ENCODE data around the gene GPX6. TPM values are rescaled to one million over a fixed set of nuclear protein-coding genes. Genes with fewer than 3 reads are reported as not detected.
"Not testable (repeated sequence)": the region's sequence is repeated elsewhere in the genome, so short reads cannot be mapped to it uniquely, and the experiment has no call there.

Gene GPX6
- total RNA-seq: not detected

DNA sequence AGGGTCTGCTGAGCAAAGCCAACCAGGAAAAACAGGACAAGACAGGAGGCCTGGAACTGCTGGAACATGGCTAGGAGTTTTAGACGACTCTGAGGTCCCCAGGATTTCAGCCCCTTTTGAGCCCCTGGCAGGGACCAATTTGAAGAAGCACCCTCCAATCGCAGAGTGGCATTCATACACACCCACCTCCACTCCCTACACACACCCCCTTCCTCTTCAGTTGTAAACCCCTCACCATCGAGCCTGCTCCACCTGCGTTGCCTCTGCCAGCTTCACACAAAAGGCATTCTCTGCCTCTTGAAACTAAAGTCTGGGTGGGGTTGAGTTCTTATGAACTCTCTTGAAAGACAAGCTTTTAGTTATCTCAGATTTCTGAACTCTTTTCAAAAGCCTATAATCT, at the start of gene GPX6:
Gene GPX6, minus strand, starts transcription at position 118 of the 400 bp plus-strand sequence. Its CDS starts 50 bp downstream, at position 68.
- no peak for DNase-seq

DNA sequence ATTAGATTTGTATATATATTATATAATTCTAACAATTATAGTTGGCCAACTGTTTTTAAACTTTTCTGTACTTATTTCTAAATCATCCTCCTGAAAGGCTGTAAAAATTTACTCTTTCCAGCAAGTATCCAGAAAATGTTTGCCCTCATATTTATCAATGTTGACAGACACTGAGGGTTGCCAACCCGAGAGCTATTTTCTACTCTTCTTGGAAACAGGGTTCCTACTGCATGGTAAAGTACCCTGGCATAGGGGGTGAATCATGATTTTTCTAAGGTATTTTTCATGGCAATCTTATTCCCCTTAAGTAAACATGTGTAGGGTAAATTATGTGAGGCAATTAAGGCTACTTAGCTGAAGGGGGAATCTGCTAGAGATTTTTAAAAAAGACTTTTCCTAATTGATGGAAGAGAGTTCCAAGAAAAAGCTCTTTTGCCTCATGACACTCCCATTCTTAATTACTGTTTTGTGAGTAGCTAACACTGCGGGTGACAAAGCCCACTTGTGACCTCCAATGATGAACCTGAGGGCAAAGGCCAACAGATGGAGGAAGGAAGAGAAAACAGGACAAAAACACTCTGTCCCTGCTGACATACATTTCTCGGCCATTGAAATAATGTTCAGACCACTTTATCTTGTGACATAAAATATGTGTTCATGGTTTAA, 48.0 kb upstream of the GPX6 start:
- DNase-seq: no peak

- DNase-seq: peak; percentile 25
Measured at GRCh38 chr6:28558629-28559028, 43.0 kb upstream of the GPX6 start.

GRCh38 chr6:28555136-28555535, 39.5 kb upstream of the GPX6 start:
- DNase-seq: no peak

DNA sequence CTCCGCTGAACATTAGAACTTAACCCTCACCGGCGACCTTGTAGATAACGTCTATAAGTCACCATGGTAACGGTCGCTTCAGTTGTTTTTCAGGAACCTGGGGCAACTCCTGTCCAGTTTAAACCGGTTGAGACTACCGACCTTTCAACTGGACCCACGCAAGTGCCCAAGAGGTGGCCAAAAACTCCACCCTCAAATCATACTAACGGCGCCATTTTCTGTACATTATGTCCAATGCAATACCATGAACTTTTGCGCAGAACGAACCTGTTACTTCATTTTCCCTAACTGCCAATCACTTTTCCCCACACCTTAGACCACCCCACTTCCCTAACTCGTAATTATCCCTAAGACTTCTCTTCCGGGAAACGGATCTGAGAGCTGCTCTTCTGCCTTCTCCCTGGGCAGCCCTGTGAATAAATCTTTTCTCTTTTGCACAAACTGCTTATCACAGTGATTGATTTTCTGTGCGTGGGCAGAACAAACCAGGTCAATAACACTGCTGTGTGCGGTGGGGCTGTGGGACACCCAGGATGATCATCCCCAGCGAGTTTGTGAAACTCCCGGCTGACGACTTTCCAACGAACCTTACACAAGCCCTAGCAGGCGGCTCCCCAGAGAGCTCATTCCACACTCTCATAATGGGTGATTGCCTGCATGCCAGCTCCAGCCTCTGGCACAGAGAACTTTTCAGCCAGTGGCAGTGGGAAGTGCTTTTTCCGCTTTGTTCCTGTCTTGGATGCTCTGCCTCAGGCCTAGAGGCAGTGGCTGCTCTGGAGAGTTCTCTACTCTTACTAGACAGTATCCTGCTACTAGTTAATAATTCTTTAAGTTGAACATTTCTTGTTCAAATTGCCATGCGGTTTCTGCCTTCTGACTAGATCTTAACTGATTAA, 38.6 kb upstream of the GPX6 start:
- no peak for DNase-seq

- no peak for DNase-seq
Measured at GRCh38 chr6:28553384-28553985, 37.9 kb upstream of the GPX6 start.

- no peak for DNase-seq
Measured at GRCh38 chr6:28551891-28552666, 36.5 kb upstream of the GPX6 start.

DNA sequence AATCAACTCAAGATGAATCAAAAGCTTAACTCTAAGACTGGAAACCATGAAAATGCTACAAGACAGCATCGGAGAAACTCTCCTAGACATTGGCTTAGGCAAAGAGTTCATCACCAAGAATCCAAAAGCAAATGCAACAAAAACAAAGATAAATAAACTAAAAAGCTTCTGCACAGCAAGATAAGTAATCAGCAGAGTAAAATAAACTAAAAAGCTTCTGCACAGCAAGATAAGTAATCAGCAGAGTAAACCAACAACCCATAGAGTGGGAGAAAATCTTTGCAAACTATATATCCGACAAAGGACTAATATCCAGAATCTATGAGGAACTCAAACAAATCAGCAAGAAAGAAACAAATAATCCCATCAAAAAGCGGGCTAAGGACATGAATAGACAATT, 31.4 kb upstream of the GPX6 start:
- DNase-seq: not testable (repeated sequence)

GRCh38 chr6:28545955-28546354, 30.4 kb upstream of the GPX6 start:
- DNase-seq: no peak

DNA sequence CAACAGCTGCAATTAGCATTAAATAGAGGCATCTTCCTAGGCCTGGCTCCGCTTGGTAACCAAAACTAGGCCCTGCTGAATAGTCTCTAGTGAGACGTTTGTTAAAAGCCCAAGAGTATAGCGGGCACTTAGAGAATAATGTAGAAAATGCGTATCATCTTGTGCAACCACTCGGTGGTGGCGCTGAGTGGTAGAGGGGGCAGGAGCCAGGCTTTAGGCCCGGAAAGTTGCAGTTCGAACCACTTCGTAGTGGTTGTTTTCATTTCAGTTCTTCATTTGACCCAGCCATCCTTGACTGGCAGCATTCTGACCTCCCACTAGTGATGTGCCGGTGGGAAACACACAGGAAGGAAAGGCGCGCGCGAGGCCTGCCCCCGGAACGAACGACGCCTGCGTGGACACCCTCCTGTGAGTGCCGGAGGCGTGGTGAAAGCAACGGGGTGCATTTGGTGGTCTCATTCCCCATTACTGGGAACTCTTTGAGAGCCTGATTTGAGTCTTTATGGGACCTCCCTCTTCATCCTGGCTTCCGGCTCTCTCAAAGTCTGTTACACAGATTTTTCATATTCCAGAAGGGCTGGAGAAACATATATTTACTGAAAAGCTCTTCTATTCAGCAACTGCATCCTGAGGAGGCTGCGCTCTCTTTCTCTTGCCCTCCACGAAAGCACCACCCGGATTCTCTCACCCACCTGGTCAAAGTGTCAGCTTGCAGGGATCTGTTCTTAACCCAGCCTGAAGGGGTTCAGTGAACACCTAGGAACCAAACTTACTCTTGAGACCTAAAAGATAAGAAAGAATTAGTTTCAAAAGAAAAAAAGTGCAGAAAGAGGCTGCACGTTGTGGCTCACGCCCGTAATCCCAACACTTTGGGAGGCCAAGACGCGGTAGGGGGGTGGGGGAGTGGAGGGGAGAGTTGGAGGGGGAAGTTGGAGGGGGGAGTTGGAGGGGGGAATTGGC, 28.3 kb upstream of the GPX6 start:
- peak; percentile 74 for DNase-seq

DNA sequence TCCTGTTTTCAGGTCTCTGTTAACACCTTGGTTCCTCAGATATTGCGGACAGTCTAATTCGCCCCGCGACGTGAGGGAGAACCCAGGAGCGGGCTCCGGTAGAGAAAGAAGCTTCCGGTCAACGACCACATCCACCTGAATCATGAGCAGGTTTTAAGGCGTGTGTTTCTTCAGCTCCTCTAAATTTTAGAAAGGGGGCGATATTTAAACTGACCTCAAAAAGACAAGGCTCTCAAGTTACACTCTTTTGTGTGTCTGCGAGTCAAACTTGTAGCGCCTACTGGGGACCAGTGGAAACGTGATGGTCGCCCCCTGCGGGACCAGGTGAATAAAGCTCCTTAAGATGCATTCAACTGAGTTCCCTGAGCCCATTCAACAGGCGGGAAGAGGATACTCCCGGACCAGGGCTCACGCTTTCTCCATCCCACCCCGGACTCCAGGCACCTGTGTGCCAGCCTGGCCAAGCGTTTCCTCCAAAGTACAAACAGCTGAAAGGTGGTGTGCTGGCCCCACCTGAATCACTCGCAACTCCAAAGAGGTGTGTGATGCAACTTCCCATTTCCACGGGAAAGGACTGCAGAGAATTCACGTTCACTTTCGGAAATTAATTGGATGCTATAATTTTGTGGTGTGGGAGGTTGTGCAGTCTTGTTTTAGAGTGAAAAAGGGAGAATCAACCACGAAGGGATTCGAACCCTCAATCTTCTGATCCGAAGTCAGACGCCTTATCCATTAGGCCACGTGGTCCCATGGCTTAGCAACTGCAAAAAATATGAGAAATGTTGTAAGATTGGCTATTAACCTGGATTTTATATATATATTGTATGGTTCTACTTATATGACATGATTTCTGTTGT, 27.1 kb upstream of the GPX6 start:
- DNase-seq: peak; percentile 93

GRCh38 chr6:28541996-28542395, 26.4 kb upstream of the GPX6 start:
- DNase-seq: no peak

DNA sequence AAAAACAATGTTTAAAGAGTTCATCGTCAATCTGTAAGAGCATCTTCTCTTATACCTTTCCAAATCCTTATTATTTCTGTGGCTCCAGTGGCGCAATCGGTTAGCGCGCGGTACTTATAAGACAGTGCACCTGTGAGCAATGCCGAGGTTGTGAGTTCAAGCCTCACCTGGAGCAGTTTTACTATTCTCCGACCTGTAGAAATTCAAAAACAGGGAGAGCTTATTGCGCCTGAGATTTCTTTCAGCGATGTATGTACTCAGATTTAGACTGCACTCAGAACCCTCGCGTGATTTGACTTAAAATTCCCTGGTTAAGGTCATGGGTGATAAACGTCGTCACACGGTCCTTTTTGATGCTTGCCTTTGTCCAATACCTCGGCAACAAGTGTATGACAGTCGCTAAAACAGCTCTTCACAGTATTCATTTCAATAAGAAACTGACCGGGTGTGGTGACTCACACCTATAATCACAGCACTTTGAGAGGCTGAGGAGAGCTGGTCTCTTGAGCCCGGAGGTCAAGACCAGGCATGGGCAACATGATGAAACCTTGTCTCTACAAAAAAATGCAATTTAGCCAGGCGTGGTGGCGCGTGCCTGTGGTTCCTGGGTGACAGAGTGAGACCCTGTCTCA, 22.0 kb upstream of the GPX6 start:
- DNase-seq: peak; percentile 60

GRCh38 chr6:28537065-28537464, 21.5 kb upstream of the GPX6 start:
- peak; percentile 60 for DNase-seq

GRCh38 chr6:28534875-28535274, 19.3 kb upstream of the GPX6 start:
- no peak for DNase-seq

DNA sequence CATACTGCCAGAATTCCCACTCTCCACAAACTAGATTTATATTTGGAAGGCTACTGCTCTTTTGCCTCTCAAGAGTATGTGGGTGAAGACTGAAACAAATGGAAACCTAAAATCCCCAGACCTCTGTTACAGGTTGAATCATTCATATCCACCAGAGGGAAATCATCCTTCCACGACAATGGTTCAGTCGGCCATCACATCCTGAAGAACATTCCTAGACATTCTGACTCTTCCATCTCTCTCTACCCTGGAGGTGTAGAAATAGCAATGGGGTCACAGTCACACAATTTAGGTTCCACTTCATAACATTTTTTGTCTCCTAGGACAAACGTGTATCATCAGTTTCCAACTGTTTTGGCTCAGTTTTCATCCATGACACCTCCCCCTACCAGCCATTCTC, 18.7 kb upstream of the GPX6 start:
- DNase-seq: no peak

DNA sequence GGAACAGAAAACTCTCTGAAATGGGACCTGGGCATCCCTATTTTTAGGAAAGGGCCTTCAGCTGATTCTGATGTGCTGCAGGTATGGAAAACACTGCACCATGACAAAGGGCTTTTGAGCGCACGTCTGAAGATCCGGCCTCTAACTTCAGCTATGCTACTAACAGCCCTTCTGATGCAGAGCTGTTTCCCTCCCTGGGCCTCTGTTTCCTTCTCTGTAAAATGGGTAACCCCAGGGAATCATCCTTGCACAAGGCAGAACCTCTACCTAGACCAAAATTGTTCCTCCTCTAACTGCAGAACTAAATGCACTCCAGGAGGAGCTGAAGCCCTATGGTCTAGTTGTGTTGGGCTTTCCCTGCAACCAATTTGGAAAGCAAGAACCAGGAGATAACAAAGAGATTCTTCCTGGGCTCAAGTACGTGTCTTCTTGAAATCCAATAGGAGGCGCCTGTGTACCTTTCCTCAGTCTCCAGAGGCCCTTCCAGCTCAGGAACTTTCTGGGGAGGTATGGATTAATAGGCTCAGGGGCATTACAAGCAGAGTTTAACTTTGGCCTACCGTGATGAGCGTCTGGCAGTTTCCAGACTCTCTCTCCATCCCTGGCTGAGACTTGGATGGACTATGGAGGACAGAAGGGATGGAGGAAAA, 16.0 kb upstream of the GPX6 start:
- DNase-seq: no peak

DNA sequence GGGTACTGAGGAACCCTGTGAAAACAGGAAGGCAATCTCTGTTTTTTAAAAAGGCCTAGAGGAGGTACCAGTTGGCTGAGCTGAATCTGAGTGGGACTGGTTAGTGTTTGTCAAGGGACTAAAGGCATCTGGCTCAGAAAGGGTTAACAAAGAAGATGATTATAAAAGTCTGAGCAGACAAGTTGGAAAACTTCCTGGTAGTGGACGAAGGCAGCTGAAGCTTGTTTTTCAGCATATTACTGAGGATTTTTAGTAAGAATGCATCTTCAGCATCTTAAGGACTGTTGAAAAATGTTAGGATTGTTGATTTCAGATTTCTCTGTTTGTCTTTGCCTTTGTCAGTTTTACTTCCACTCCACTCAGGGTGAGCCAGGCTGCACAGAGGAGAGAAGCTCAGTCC, 15.2 kb upstream of the GPX6 start:
- DNase-seq: no peak

DNA sequence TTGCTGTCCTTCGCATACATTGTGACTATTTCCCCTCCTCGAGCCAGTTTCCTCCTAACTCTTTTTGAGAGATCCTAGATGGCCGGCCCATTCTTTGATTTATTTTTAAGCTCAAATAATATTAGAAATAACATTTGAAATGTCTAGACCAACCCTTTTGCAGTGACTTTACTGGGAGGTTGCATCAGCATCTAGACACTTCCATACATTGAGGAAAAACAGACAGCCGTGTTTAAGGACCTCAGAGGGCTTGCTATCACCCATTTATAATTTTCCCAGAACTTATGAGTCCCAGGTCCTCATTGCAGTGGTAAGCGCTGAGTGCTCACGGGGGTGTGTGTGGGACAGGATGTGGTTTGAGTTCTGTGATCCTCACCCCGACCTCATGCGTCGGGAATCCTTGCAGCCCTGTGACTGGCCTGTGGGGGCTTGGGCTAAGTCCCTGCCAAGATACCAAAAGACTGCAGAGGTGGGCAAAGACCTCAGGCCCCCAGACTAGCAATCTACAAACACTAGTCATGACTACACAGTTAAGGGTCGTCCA, 10.0 kb upstream of the GPX6 start, which contains the start of gene GPX5:
Gene GPX5, plus strand, starts transcription at position 386 of the 544 bp plus-strand sequence. Its CDS starts 133 bp downstream, at position 519.
- DNase-seq: no peak
